WERI-Rb-1 (cell line): ENCODE data around the gene ZNF473.
"Not testable (repeated sequence)": the region's sequence is repeated elsewhere in the genome, so short reads cannot be mapped to it uniquely, and the experiment has no call there.

ENCODE experiments used
- DNase-seq: peaks from one replicate; pipeline ENCODE4 v3.0.0-alpha.2; 2020
- H3K27ac ChIP-seq: fragments of 250-450 bp; sonication (Bioruptor Pico); 2 replicates; pipeline ENCODE4 v1.5.1; 2020; ENCODE audit warnings: mild to moderate bottlenecking, moderate library complexity
- H3K27me3 ChIP-seq: fragments of 250-450 bp; sonication (Bioruptor Pico); 2 replicates; pipeline ENCODE4 v1.5.1; 2021; ENCODE audit warnings: mild to moderate bottlenecking, low read depth, moderate library complexity; ENCODE audit not compliant: insufficient read depth, severe bottlenecking
- H3K36me3 ChIP-seq: fragments of 250-450 bp; sonication (Bioruptor Pico); 2 replicates; pipeline ENCODE4 v1.5.1; 2020; ENCODE audit warnings: mild to moderate bottlenecking, moderate library complexity
- H3K4me3 ChIP-seq: 2 replicates; pipeline ENCODE4 v1.5.1; 2011; ENCODE audit warnings: low read depth, mild to moderate bottlenecking, control low read depth, low read length
- H3K9me3 ChIP-seq: fragments of 250-450 bp; sonication (Bioruptor Pico); 2 replicates; pipeline ENCODE4 v1.5.1; 2021; ENCODE audit warnings: mild to moderate bottlenecking, moderate library complexity; ENCODE audit not compliant: severe bottlenecking
- TF ChIP-seq, protein P1 (sequence below): IDR thresholded peaks from 2 replicates; pipeline ENCODE4 v1.5.1; 2011; ENCODE audit warnings: low read depth, mild to moderate bottlenecking, control low read depth, inconsistent platforms, low read length

ZNF473 gene

DNA sequence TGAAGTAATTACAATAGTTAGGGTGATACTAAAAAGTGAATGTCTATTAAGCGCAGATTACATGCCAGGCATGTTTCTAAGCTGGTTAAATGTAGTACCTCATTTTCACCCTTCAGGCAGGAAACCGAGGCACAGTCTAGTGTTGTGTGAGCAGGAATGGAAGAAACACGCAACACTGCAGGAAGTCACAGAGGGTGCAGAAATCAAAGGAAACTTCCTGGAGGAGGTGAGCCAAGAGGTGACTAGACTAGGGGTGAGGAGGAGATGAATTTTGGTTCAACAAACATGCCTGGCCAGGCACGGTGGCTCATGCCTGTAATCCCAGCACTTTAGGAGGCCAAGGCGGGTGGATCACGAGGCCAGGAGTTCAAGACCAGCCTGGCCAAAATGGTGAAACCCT, 41.8 kb downstream of the ZNF473 start:
- Histone ChIP-seq H3K9me3 (no peaks in the 10 kb centered on the region), H3K4me3 (no peak overlapping the region), H3K36me3 (no peaks in the 10 kb centered on the region), H3K27me3 (peaks cover 85% of the 10 kb centered on the region), H3K27ac (no peak overlapping the region)
- DNase-seq = no peak
- TF ChIP-seq, protein P1, sequence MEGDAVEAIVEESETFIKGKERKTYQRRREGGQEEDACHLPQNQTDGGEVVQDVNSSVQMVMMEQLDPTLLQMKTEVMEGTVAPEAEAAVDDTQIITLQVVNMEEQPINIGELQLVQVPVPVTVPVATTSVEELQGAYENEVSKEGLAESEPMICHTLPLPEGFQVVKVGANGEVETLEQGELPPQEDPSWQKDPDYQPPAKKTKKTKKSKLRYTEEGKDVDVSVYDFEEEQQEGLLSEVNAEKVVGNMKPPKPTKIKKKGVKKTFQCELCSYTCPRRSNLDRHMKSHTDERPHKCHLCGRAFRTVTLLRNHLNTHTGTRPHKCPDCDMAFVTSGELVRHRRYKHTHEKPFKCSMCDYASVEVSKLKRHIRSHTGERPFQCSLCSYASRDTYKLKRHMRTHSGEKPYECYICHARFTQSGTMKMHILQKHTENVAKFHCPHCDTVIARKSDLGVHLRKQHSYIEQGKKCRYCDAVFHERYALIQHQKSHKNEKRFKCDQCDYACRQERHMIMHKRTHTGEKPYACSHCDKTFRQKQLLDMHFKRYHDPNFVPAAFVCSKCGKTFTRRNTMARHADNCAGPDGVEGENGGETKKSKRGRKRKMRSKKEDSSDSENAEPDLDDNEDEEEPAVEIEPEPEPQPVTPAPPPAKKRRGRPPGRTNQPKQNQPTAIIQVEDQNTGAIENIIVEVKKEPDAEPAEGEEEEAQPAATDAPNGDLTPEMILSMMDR = no peak

GRCh38 chr19:50068382-50068781, 42.6 kb downstream of the ZNF473 start:
- DNase-seq, H3K36me3 ChIP-seq, H3K4me3 ChIP-seq, H3K27ac ChIP-seq, H3K9me3 ChIP-seq: not testable (repeated sequence)
- peaks cover 82% of the 10 kb centered on the region for H3K27me3 ChIP-seq

GRCh38 chr19:50075076-50075475, 49.3 kb downstream of the ZNF473 start:
- peaks cover 40% of the 10 kb centered on the region for H3K27me3 ChIP-seq
- DNase-seq, H3K36me3 ChIP-seq, H3K27ac ChIP-seq, H3K9me3 ChIP-seq, H3K4me3 ChIP-seq: not testable (repeated sequence)

DNA sequence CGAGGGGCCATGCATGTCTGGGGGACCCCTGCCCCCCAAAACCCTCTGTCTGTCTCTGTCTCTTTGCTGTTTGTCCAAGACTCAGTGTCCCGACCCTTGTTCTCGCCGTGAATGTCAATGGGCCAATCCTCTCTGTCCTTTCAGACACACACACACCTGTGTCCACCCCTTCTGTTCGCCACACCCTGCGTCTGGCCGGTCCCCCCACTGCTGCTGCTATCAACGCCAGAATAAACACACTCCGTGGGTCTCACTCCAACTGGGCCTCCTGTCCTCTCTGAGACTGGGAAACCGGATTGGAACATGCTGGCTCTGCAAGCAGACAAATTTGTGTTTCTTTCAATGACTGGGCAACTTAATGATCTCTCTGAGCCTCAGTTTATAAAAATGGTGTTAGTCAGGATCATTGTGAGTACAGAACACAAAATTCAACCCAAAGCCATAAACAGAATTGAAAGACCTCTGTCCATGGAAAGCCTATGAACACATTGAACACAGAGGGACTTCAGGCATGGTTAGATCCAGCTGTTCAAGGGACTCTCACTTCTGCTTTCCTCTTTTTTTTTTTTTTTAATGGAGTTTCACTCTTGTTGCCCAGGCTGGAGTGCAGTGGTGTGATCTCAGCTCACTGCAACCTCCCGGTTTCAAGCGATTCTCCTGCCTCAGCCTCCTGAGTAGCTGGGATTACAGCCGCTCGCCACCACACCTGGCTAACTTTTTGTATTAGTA, 50.0 kb downstream of the ZNF473 start:
- H3K4me3 ChIP-seq, DNase-seq: not testable (repeated sequence)

DNA sequence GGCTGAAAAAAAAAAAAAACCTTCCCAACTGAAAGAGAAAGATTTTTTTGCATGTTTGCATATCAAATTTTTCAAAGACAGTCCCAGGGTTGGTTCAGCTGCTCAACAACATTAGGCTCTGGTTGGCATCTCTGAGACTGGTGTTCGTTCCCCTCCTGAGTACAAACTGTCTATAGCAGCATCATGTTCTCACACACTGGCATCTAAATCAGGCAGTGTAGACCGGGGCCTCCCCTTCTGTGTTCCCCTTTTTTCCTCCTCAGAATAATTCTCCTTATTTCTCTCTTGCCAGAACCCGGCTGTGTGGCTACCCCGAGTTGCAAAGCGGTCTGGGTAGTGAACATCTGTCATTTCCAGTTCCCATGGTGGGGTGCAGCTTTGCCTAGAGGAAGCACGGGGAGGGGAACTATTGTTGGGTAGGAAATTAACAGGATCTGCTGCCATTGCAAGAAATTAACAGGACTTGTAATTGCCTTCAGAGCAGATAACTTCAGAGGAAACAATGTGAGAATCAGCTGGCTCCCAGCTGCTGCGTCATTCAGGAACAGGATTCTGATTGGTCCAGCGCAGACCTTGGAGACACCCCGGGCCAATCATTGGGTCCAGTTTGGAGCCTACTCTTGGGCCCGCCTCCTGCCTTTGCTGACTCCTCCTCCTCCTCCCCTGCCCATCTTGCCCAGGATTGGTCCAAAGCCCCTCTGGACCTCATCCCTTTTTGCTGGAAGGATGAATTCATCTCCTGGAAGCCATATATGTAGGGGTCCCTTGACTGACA, 51.0 kb downstream of the ZNF473 start:
- H3K9me3 ChIP-seq, H3K27ac ChIP-seq, DNase-seq, H3K4me3 ChIP-seq, H3K36me3 ChIP-seq: not testable (repeated sequence)
- H3K27me3 ChIP-seq = peaks cover 25% of the 10 kb centered on the region

More for the DNA sequence above, 50.0 kb downstream of the ZNF473 start:
- peaks cover 35% of the 10 kb centered on the region for H3K27me3 ChIP-seq
- not testable (repeated sequence) for H3K9me3 ChIP-seq, H3K27ac ChIP-seq, H3K36me3 ChIP-seq

GRCh38 chr19:50079014-50079413, 53.2 kb downstream of the ZNF473 start:
- H3K27me3 ChIP-seq, H3K9me3 ChIP-seq, H3K27ac ChIP-seq, H3K36me3 ChIP-seq, H3K4me3 ChIP-seq, DNase-seq: not testable (repeated sequence)

- H3K27me3 ChIP-seq = peaks cover 12% of the 10 kb centered on the region
- H3K4me3 ChIP-seq, H3K36me3 ChIP-seq, H3K27ac ChIP-seq, DNase-seq, H3K9me3 ChIP-seq: not testable (repeated sequence)
These were observed 58.6 kb downstream of the ZNF473 start for GRCh38 chr19:50084440-50084839.

DNA sequence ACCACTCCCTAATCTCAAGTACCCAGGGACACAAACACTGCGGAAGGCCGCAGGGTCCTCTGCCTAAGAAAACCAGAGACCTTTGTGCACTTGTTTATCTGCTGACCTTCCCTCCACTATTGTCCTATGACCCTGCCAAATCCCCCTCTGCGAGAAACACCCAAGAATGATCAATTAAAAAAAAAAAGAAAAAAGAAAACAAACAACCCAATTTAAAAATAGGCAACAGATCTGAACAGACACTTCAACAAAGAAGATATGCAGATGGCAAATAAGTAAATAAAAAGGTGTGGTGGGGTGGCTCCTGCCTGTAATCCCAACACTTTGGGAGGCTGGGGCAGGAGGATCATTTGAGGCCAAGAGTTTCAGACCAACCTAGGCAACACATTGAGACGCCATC, 61.3 kb downstream of the ZNF473 start:
- not testable (repeated sequence) for DNase-seq, H3K27ac ChIP-seq

GRCh38 chr19:50090706-50091105, 64.9 kb downstream of the ZNF473 start:
- peak; percentile 21 for DNase-seq
- TF ChIP-seq, protein P1 = 0 out of 2 replicates have a peak, but pooled peaks have one; percentile 18
- not testable (repeated sequence) for H3K27ac ChIP-seq, H3K36me3 ChIP-seq, H3K4me3 ChIP-seq, H3K9me3 ChIP-seq, H3K27me3 ChIP-seq

More for the DNA sequence above, 61.3 kb downstream of the ZNF473 start:
- H3K9me3 ChIP-seq, H3K4me3 ChIP-seq, H3K36me3 ChIP-seq: not testable (repeated sequence)
- peaks cover 12% of the 10 kb centered on the region for H3K27me3 ChIP-seq

DNA sequence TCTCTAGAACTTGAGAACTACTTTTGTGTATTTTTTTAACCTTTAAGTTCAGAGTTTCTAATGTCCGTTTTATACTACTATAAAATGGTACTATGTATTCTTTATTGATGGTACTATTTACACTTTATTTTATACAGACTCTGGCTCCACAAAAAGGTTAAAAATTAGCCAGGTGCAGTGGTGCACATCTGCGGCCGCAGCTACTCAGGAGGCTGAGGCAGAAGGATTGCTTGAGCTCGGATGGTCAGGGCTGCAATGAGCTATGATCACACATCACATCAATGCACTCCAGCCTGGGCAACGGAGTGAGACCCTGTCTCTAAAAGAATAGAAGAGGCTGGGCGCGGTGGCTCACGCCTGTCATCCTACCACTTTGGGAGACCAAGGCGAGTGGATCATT, 66.0 kb downstream of the ZNF473 start:
- H3K9me3 ChIP-seq = not testable (repeated sequence)

DNA sequence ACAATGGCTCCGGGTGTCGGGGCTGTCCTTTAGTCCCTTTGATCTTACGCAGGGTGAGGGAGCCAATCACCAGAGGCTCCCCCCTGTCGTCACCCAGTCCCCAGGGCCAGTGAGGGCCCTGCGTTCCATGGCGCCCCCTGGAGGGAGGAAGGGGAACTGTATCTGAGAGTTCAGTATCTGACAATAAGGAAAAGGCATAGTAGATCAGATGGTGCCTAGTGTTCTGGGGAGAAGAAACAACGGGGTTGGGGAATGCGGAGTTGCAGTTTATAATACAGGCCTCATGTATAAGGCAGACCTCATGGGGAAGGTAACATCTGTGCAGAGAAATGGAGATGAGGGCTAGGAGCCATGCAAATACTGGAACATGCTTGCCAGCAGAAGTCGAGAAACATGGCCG, 66.8 kb downstream of the ZNF473 start:
- not testable (repeated sequence) for DNase-seq, H3K27ac ChIP-seq, H3K9me3 ChIP-seq, H3K4me3 ChIP-seq, H3K36me3 ChIP-seq, H3K27me3 ChIP-seq

More for the DNA sequence above, 66.0 kb downstream of the ZNF473 start:
- H3K4me3 ChIP-seq, H3K27me3 ChIP-seq, H3K36me3 ChIP-seq, DNase-seq, H3K27ac ChIP-seq: not testable (repeated sequence)

DNA sequence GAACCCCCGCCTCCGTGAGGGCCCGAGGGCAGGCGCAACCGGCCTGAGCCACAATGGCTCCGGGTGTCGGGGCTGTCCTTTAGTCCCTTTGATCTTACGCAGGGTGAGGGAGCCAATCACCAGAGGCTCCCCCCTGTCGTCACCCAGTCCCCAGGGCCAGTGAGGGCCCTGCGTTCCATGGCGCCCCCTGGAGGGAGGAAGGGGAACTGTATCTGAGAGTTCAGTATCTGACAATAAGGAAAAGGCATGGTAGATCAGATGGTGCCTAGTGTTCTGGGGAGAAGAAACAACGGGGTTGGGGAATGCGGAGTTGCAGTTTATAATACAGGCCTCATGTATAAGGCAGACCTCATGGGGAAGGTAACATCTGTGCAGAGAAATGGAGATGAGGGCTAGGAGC, 72.1 kb downstream of the ZNF473 start:
- H3K27ac ChIP-seq, DNase-seq, H3K9me3 ChIP-seq, H3K36me3 ChIP-seq, H3K27me3 ChIP-seq, H3K4me3 ChIP-seq: not testable (repeated sequence)
